ENCODE results near the gene ZCCHC4. TPM values are rescaled to one million over a fixed set of nuclear protein-coding genes. Genes with fewer than 3 reads are reported as not detected.
"Not testable (repeated sequence)": the region's sequence is repeated elsewhere in the genome, so short reads cannot be mapped to it uniquely, and the experiment has no call there.

The ZCCHC4 gene
- total RNA-seq, 1 donor from 2014 or later = 15.6 TPM

GRCh38 chr4:25307596-25307995, 5.0 kb upstream of the ZCCHC4 start:
- Mint-ChIP-seq H3K27ac (no peak overlapping the region), H3K9me3 (no peaks in the 10 kb centered on the region), H3K4me3 (no peak overlapping the region), H3K27me3 (peaks cover 3% of the 10 kb centered on the region), H3K4me1 (no peaks in the 10 kb centered on the region), H3K36me3 (ENCODE audit: low read depth) (peaks cover under 1% of the 10 kb centered on the region)
- intact Hi-C loops (cut with micrococcal nuclease) = no loop called here
- no peak for DNase-seq

- Mint-ChIP-seq H3K4me3 (no peak overlapping the region), H3K27ac (no peak overlapping the region), H3K27me3 (peaks cover 2% of the 10 kb centered on the region), H3K9me3 (no peaks in the 10 kb centered on the region), H3K36me3 (ENCODE audit: low read depth) (peaks cover 1% of the 10 kb centered on the region), H3K4me1 (peaks cover 2% of the 10 kb centered on the region)
- no peak for DNase-seq
- intact Hi-C loops (cut with micrococcal nuclease) = no loop called here
These were observed 4.3 kb upstream of the ZCCHC4 start for GRCh38 chr4:25308306-25308705.

- peaks cover 1% of the 10 kb centered on the region for H3K36me3 Mint-ChIP-seq (ENCODE audit: low read depth)
- H3K9me3 Mint-ChIP-seq = no peaks in the 10 kb centered on the region
- no peak overlapping the region for H3K4me3 Mint-ChIP-seq
- no peaks in the 10 kb centered on the region for H3K27me3 Mint-ChIP-seq
- intact Hi-C loops (cut with micrococcal nuclease) = no loop called here
- H3K4me1 Mint-ChIP-seq = peaks cover 6% of the 10 kb centered on the region
- H3K27ac Mint-ChIP-seq = no peak overlapping the region
- no peak for DNase-seq
These were observed 3.8 kb upstream of the ZCCHC4 start for GRCh38 chr4:25308761-25309160.

GRCh38 chr4:25310066-25310802, 2.3 kb upstream of the ZCCHC4 start:
- no peak for DNase-seq
- no peaks in the 10 kb centered on the region for H3K9me3 Mint-ChIP-seq
- H3K27me3 Mint-ChIP-seq = no peaks in the 10 kb centered on the region
- H3K27ac Mint-ChIP-seq = no peak overlapping the region
- intact Hi-C loops (cut with micrococcal nuclease) = no loop called here
- peaks cover 8% of the 10 kb centered on the region for H3K4me1 Mint-ChIP-seq
- no peak overlapping the region for H3K4me3 Mint-ChIP-seq
- H3K36me3 Mint-ChIP-seq (ENCODE audit: low read depth) = peaks cover 3% of the 10 kb centered on the region

GRCh38 chr4:25310803-25311166, 1.8 kb upstream of the ZCCHC4 start:
- Mint-ChIP-seq H3K27me3 (no peaks in the 10 kb centered on the region), H3K27ac (no peak overlapping the region), H3K4me1 (peaks cover 8% of the 10 kb centered on the region), H3K9me3 (no peaks in the 10 kb centered on the region), H3K36me3 (ENCODE audit: low read depth) (peaks cover 5% of the 10 kb centered on the region), H3K4me3 (no peak overlapping the region)
- DNase-seq = no peak
- intact Hi-C loops (cut with micrococcal nuclease) = no loop called here

GRCh38 chr4:25313201-25313895, 774 bp downstream of the ZCCHC4 start:
- Mint-ChIP-seq H3K4me1 (peaks cover 13% of the 10 kb centered on the region), H3K27ac (peak overlapping the region; percentile 97), H3K9me3 (no peaks in the 10 kb centered on the region), H3K36me3 (ENCODE audit: low read depth) (peaks cover 18% of the 10 kb centered on the region), H3K27me3 (no peaks in the 10 kb centered on the region), H3K4me3 (peak overlapping the region; percentile 100)
- DNase-seq = no peak
- intact Hi-C loops (cut with micrococcal nuclease) = loop anchor here (1.0 to 2.0 kb wide), 3 partner anchors 8 to 133 kb away; no protein-coding TSS in a partner anchor

- Mint-ChIP-seq H3K4me3 (peak overlapping the region; percentile 28), H3K9me3 (no peaks in the 10 kb centered on the region), H3K27me3 (no peaks in the 10 kb centered on the region), H3K4me1 (peaks cover 23% of the 10 kb centered on the region), H3K27ac (peak overlapping the region; percentile 81), H3K36me3 (ENCODE audit: low read depth) (peaks cover 29% of the 10 kb centered on the region)
- no peak for DNase-seq
- intact Hi-C loops (cut with micrococcal nuclease) = no loop called here
These were observed 7.8 kb downstream of the ZCCHC4 start for GRCh38 chr4:25320336-25320735.

- peaks cover 26% of the 10 kb centered on the region for H3K36me3 Mint-ChIP-seq (ENCODE audit: low read depth)
- H3K4me3 Mint-ChIP-seq = peak overlapping the region; percentile 28
- intact Hi-C loops (cut with micrococcal nuclease) = loop anchor here (1.0 kb wide), 2 partner anchors 7 to 11 kb away; no protein-coding TSS in a partner anchor
- no peaks in the 10 kb centered on the region for H3K9me3 Mint-ChIP-seq
- peaks cover 23% of the 10 kb centered on the region for H3K4me1 Mint-ChIP-seq
- no peak for DNase-seq
- no peaks in the 10 kb centered on the region for H3K27me3 Mint-ChIP-seq
- peak overlapping the region; percentile 81 for H3K27ac Mint-ChIP-seq
These were observed 8.2 kb downstream of the ZCCHC4 start for GRCh38 chr4:25320773-25321172.

- H3K27ac Mint-ChIP-seq = peak overlapping the region; percentile 75
- no peak for DNase-seq
These were observed 9.1 kb downstream of the ZCCHC4 start for GRCh38 chr4:25321703-25322102.

GRCh38 chr4:25328463-25328862, 15.9 kb downstream of the ZCCHC4 start:
- DNase-seq; H3K4me3 Mint-ChIP-seq; H3K27ac Mint-ChIP-seq; H3K9me3 Mint-ChIP-seq; H3K36me3 Mint-ChIP-seq (ENCODE audit: low read depth); intact Hi-C loops (cut with micrococcal nuclease); H3K27me3 Mint-ChIP-seq: not testable (repeated sequence)
- peaks cover 17% of the 10 kb centered on the region for H3K4me1 Mint-ChIP-seq

More at GRCh38 chr4:25321703-25322102, 9.1 kb downstream of the ZCCHC4 start:
- Mint-ChIP-seq H3K4me3 (peak overlapping the region; percentile 23), H3K4me1 (peaks cover 22% of the 10 kb centered on the region), H3K36me3 (ENCODE audit: low read depth) (peaks cover 20% of the 10 kb centered on the region), H3K27me3 (no peaks in the 10 kb centered on the region), H3K9me3 (no peaks in the 10 kb centered on the region)
- intact Hi-C loops (cut with micrococcal nuclease) = loop anchor here (1.0 kb wide), 2 partner anchors 8 to 10 kb away; no protein-coding TSS in a partner anchor

GRCh38 chr4:25330335-25330734, 17.8 kb downstream of the ZCCHC4 start:
- Mint-ChIP-seq H3K27ac (peak overlapping the region; percentile 92), H3K4me1 (peaks cover 17% of the 10 kb centered on the region), H3K4me3 (no peak overlapping the region), H3K9me3 (no peaks in the 10 kb centered on the region), H3K36me3 (ENCODE audit: low read depth) (peaks cover 10% of the 10 kb centered on the region), H3K27me3 (no peaks in the 10 kb centered on the region)
- DNase-seq = no peak
- intact Hi-C loops (cut with micrococcal nuclease) = no loop called here

GRCh38 chr4:25330905-25331808, 18.6 kb downstream of the ZCCHC4 start:
- peak overlapping the region; percentile 92 for H3K27ac Mint-ChIP-seq
- H3K27me3 Mint-ChIP-seq = no peaks in the 10 kb centered on the region
- DNase-seq = peak; percentile 71
- H3K4me1 Mint-ChIP-seq = peaks cover 17% of the 10 kb centered on the region
- intact Hi-C loops (cut with micrococcal nuclease) = loop anchor here (1.0 kb wide), 1 partner anchor 10 kb away; no protein-coding TSS in a partner anchor
- no peaks in the 10 kb centered on the region for H3K9me3 Mint-ChIP-seq
- H3K4me3 Mint-ChIP-seq = peak overlapping the region; percentile 84
- H3K36me3 Mint-ChIP-seq (ENCODE audit: low read depth) = peaks cover 10% of the 10 kb centered on the region

GRCh38 chr4:25343671-25344070, 31.1 kb downstream of the ZCCHC4 start:
- intact Hi-C loops (cut with micrococcal nuclease) = no loop called here
- no peak for DNase-seq
- Mint-ChIP-seq H3K4me3 (no peak overlapping the region), H3K27me3 (no peaks in the 10 kb centered on the region), H3K27ac (no peak overlapping the region), H3K4me1 (peaks cover 4% of the 10 kb centered on the region), H3K36me3 (ENCODE audit: low read depth) (peaks cover 6% of the 10 kb centered on the region), H3K9me3 (no peaks in the 10 kb centered on the region)

All from activated CD4-positive, alpha-beta T cell treated with anti-CD3 and anti-CD28 coated beads, Interleukin-2, amount 10 ng/mL, durations not matched to agents 24 days and 14 days (primary cell).